ENCODE data around the gene PRKAB1. TPM values are rescaled to one million over a fixed set of nuclear protein-coding genes. Genes with fewer than 3 reads are reported as not detected.

PRKAB1 gene
- total RNA-seq, 1 experiment from 2014 or later: 34.1 TPM

DNA sequence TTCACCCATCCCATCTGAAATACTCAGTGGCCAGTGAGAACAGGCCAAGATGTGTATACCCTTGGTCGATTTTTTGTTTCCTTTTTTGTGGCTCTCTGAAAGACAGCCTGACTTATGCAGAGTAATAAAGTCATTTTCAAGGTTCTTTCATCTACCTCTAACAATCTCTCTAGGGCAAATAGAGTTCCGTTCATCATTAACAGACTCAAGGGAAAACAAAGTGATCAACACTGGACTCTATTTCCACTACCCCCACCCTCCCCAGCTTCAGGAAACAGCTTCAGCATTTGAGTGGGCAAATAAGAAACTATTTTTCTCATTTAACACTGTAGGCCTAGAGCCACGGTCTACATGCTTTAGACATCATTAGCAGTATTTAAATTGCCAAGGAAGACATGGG lies 15.9 kb downstream of the PRKAB1 start:
- BruUV-seq (replicated peaks): no TSS peak
- no peaks in the 10 kb centered on the region for H3K27me3 ChIP-seq (replicated peaks; ENCODE audit: insufficient read depth, low read depth, low read length, poor library complexity)
- intact Hi-C loops (cut with micrococcal nuclease; ENCODE audit: unreplicated experiment): no loop called here
- no peak overlapping the region for H3K4me3 ChIP-seq (ENCODE audit: low read depth, low read length, poor library complexity, severe bottlenecking)
- no peak overlapping the region for H3K27ac ChIP-seq (ENCODE audit: low read depth, low read length, poor library complexity, severe bottlenecking)
- POLR2A ChIA-PET (ENCODE audit: low non-redundant PET): no interaction called here
- DNase-seq (ENCODE audit: low spot score): no peak
- H3K4me1 ChIP-seq (ENCODE audit: insufficient read depth, low read length, poor library complexity, severe bottlenecking): no peaks in the 10 kb centered on the region
- H3K9me3 ChIP-seq (ENCODE audit: low read depth, low read length, poor library complexity, severe bottlenecking): no peaks in the 10 kb centered on the region
- CTCF ChIA-PET: no interaction called here
- peaks cover 23% of the 10 kb centered on the region for H3K36me3 ChIP-seq (ENCODE audit: insufficient read depth, low read length, poor library complexity, severe bottlenecking)
- TF ChIP-seq, protein P1, sequence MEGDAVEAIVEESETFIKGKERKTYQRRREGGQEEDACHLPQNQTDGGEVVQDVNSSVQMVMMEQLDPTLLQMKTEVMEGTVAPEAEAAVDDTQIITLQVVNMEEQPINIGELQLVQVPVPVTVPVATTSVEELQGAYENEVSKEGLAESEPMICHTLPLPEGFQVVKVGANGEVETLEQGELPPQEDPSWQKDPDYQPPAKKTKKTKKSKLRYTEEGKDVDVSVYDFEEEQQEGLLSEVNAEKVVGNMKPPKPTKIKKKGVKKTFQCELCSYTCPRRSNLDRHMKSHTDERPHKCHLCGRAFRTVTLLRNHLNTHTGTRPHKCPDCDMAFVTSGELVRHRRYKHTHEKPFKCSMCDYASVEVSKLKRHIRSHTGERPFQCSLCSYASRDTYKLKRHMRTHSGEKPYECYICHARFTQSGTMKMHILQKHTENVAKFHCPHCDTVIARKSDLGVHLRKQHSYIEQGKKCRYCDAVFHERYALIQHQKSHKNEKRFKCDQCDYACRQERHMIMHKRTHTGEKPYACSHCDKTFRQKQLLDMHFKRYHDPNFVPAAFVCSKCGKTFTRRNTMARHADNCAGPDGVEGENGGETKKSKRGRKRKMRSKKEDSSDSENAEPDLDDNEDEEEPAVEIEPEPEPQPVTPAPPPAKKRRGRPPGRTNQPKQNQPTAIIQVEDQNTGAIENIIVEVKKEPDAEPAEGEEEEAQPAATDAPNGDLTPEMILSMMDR (conservative IDR thresholded peaks at IDR 0.05; ENCODE audit: low read depth, low read length): no peak
- TF ChIP-seq EZH2 (IDR thresholded peaks at IDR 0.05; ENCODE audit: borderline replicate concordance, low read depth, low read length, poor library complexity, severe bottlenecking): no peak

- Histone ChIP-seq H3K4me1 (ENCODE audit: insufficient read depth, low read length, poor library complexity, severe bottlenecking) (no peaks in the 10 kb centered on the region), H3K9me3 (ENCODE audit: low read depth, low read length, poor library complexity, severe bottlenecking) (no peaks in the 10 kb centered on the region), H3K36me3 (ENCODE audit: insufficient read depth, low read length, poor library complexity, severe bottlenecking) (peaks cover 15% of the 10 kb centered on the region), H3K27me3 (replicated peaks; ENCODE audit: insufficient read depth, low read depth, low read length, poor library complexity) (no peaks in the 10 kb centered on the region), H3K27ac (ENCODE audit: low read depth, low read length, poor library complexity, severe bottlenecking) (no peak overlapping the region), H3K4me3 (ENCODE audit: low read depth, low read length, poor library complexity, severe bottlenecking) (no peak overlapping the region)
- TF ChIP-seq, protein P1 (conservative IDR thresholded peaks at IDR 0.05; ENCODE audit: low read depth, low read length): no peak
- TF ChIP-seq EZH2 (IDR thresholded peaks at IDR 0.05; ENCODE audit: borderline replicate concordance, low read depth, low read length, poor library complexity, severe bottlenecking): no peak
- intact Hi-C loops (cut with micrococcal nuclease; ENCODE audit: unreplicated experiment): no loop called here
- DNase-seq (ENCODE audit: low spot score): no peak
- ChIA-PET CTCF (interaction anchor here (1.2 kb wide), 1 partner anchor 17 kb away, joined by 3 read pairs; the partner anchor contains the start of gene PRKAB1), POLR2A (ENCODE audit: low non-redundant PET) (no interaction called here)
- BruUV-seq (replicated peaks): no TSS peak
Observed at GRCh38 chr12:119684711-119685369, 16.9 kb downstream of the PRKAB1 start.

GRCh38 chr12:119685375-119685774 lies 17.4 kb downstream of the PRKAB1 start:
- Histone ChIP-seq H3K4me1 (ENCODE audit: insufficient read depth, low read length, poor library complexity, severe bottlenecking) (no peaks in the 10 kb centered on the region), H3K27me3 (replicated peaks; ENCODE audit: insufficient read depth, low read depth, low read length, poor library complexity) (no peaks in the 10 kb centered on the region), H3K4me3 (ENCODE audit: low read depth, low read length, poor library complexity, severe bottlenecking) (no peak overlapping the region), H3K36me3 (ENCODE audit: insufficient read depth, low read length, poor library complexity, severe bottlenecking) (peaks cover 20% of the 10 kb centered on the region), H3K9me3 (ENCODE audit: low read depth, low read length, poor library complexity, severe bottlenecking) (no peaks in the 10 kb centered on the region), H3K27ac (ENCODE audit: low read depth, low read length, poor library complexity, severe bottlenecking) (no peak overlapping the region)
- no peak for DNase-seq (ENCODE audit: low spot score)
- intact Hi-C loops (cut with micrococcal nuclease; ENCODE audit: unreplicated experiment): no loop called here
- BruUV-seq (replicated peaks): no TSS peak
- no peak for TF ChIP-seq EZH2 (IDR thresholded peaks at IDR 0.05; ENCODE audit: borderline replicate concordance, low read depth, low read length, poor library complexity, severe bottlenecking)
- TF ChIP-seq, protein P1 (conservative IDR thresholded peaks at IDR 0.05; ENCODE audit: low read depth, low read length): no peak
- POLR2A ChIA-PET (ENCODE audit: low non-redundant PET): no interaction called here
- CTCF ChIA-PET: interaction anchor here (1.2 kb wide), 1 partner anchor 17 kb away, joined by 3 read pairs; the partner anchor contains the start of gene PRKAB1
